ENCODE data around the gene CDK5.
"Not testable (repeated sequence)": the region's sequence is repeated elsewhere in the genome, so short reads cannot be mapped to it uniquely, and the experiment has no call there.

CDK5 gene

GRCh38 chr7:151057989-151058780 lies 488 bp upstream of the CDK5 start:
- DNase-seq (ENCODE audit: low spot score), result peak; percentile 100

DNA sequence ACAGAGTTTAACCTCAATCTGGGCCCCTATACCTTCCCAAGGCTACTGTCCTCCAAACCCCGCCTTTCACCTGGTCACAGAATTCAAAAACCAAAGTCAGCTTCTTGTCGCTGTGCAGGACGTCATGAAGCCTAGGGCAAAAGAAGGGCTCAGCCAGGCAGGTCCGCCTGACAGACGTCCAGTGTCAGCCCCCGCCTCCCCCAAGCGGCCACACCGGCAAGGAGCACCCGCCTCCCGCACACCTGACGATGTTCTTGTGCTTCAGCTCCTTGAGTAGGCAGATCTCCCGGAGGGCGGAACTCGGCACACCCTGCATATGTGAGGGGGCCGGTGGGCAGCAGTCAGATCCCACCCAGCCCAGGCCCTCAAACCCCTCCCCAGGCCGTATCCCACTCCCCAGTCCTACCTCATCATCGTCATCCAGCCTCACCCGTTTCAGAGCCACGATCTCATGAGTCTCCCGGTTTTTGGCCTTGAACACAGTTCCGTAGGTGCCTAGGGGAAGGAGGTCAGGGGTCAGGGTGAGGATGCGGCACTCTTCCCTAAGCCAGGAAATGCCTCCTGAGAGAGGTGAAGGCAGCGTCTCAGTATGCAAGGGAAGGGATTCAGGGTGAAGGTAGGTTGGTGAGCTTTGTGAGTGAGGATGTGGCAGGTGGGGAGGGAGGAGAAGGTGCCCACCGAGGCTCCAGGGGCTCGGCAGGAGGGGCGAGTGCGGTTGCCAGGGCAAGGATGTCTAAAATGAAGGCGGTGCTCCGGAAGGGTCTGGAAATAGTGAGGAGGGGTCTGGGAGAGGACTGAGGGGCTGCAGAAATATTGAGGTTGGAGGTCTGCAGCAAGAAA lies 811 bp downstream of the CDK5 start:
- no peak for DNase-seq (ENCODE audit: low spot score)

- no peak for DNase-seq (ENCODE audit: low spot score)
These were observed 1.4 kb downstream of the CDK5 start for GRCh38 chr7:151056283-151056665.

DNA sequence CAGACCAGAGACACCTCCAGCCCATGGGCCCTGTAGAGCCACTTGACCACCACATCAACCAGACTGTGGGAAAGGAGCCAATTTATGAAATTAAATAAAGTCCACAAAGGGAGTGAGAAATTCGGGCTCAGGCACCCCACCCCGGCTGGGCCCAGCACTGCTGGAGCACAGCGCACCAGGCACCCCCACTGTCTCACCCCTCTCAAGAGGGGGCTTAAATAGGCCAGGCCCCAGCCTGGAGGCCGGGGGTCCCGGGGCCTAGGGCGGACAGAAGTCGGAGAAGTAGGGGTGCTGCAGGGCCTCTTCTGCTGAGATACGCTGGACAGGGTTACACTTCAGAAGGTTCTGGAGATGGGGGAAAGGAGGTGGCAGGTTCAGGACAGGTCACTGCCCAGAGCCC lies 3.9 kb downstream of the CDK5 start:
- no peak for DNase-seq (ENCODE audit: low spot score)

GRCh38 chr7:151053096-151053495 lies 4.6 kb downstream of the CDK5 start:
- no peak for DNase-seq (ENCODE audit: low spot score)

GRCh38 chr7:151051108-151051507 lies 6.6 kb downstream of the CDK5 start:
- no peak for DNase-seq (ENCODE audit: low spot score)

DNA sequence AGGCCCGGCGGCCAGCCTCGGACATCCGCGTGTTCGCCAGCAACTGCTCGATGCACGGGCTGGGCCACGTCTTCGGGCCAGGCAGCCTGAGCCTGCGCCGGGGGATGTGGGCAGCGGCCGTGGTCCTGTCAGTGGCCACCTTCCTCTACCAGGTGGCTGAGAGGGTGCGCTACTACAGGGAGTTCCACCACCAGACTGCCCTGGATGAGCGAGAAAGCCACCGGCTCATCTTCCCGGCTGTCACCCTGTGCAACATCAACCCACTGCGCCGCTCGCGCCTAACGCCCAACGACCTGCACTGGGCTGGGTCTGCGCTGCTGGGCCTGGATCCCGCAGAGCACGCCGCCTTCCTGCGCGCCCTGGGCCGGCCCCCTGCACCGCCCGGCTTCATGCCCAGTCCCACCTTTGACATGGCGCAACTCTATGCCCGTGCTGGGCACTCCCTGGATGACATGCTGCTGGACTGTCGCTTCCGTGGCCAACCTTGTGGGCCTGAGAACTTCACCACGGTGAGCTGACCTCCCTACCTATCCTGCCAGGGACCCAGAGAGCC lies 8.7 kb downstream of the CDK5 start:
- DNase-seq (ENCODE audit: low spot score), result peak; percentile 54

GRCh38 chr7:151047976-151048815 lies 9.5 kb downstream of the CDK5 start, which contains the start of gene ASIC3:
Gene ASIC3 (plus strand): TSS chr7:151048531. CDS start chr7:151048886, 355 bp downstream.
- DNase-seq (ENCODE audit: low spot score), result no peak

DNA sequence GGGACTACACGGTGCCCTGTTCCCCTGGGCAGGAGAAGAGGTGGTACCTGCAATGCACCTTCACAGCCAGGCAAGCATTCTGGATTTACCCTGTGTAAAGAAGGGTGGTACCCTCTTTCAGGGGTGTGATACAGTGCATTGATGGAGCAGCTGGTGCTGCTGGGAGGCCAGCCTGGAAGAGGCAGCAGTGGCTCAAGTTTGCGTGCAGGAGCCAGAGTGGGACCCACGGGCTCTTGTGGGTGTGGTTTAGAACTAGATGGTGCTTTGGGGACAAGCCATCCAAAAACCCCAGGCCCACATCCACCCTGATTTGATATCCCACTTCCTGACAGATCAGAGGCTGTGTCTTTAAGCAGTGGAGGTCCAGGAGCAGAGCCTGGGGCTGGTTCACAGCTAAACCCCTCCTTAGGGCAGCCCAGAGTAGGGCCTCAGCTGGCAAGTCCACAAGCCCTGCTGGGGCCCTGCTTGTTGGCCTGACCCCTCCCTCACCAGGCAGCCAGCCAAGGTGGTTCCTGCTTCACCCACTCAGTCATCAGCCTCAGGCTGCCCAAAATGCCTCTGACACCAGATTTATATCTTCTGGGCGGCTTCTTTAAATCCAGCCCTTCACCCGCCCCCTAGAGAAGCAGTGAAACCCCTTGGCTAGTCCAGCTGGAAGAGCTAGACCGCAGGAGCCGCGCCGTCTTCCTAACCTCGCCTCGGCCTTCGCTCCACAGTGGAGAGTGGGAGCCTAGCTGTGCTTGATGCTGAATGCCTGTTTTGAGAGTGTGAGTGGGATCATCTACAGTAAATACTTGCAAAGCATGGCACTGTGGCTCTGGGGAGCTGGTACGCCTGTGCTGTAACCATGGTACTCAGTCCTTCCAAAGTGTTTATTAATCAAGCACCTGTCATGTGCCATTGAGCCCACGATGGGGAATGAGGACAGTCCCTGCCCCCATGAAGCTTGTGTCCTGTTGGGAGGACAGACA lies 10.8 kb downstream of the CDK5 start:
- DNase-seq (ENCODE audit: low spot score), result no peak

DNA sequence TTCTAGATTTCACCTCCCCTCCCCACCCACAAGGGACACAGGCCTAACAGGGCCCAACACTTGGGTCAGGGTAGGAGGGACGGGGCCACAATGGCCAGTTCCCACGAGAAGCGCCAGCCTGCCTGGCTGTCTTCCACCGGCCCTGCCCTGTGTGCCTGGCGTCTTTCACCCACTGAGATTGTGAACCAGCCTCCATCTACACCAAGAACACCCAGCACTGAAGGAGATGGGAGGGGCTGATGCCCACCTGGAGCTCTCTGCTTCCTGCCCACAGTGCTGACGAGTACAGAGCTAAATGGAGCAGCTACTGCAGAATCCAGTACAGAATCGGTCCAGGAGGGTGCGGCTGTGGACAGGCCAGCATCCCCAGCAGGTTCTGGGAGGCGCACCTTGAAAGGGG lies 11.7 kb downstream of the CDK5 start:
- no peak for DNase-seq (ENCODE audit: low spot score)

DNA sequence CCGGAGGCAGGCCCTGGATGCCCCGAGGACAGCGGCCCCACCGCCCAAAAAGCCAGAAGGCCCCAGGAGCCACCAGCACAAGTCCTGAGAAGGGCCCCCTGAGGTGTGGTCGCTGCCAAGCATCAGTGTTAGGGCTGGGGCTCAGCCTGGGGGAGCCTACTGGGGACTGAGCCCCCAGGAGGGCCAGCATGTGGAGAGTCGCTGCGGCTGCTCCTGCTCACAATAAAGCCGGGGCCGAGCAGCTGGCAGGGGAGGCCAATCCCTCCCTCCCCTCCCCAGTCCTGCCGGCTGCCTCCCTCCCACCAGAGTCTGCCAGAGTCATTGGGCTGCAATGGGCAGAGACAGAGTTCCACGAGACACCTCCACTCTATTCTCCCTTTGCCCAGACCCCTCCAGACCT lies 12.4 kb downstream of the CDK5 start:
- no peak for DNase-seq (ENCODE audit: low spot score)

GRCh38 chr7:151043959-151044358 lies 13.7 kb downstream of the CDK5 start:
- DNase-seq (ENCODE audit: low spot score), result no peak

DNA sequence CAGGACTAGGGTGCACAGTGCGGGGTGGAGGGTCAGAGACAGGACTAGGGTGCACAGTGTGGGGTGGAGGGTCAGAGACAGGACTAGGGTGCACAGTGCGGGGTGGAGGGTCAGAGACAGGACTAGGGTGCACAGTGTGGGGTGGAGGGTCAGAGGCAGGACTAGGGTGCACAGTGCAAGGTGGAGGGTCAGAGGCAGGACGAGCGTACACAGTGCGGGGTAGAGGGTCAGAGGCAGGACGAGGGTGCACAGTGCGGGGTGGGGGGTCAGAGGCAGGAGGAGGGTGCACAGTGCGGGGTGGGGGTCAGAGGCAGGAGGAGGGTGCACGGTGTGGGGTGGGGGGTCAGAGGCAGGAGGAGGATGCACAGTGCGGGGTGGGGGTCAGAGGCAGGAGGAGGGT lies 14.2 kb downstream of the CDK5 start:
- DNase-seq (ENCODE audit: low spot score), result not testable (repeated sequence)

DNA sequence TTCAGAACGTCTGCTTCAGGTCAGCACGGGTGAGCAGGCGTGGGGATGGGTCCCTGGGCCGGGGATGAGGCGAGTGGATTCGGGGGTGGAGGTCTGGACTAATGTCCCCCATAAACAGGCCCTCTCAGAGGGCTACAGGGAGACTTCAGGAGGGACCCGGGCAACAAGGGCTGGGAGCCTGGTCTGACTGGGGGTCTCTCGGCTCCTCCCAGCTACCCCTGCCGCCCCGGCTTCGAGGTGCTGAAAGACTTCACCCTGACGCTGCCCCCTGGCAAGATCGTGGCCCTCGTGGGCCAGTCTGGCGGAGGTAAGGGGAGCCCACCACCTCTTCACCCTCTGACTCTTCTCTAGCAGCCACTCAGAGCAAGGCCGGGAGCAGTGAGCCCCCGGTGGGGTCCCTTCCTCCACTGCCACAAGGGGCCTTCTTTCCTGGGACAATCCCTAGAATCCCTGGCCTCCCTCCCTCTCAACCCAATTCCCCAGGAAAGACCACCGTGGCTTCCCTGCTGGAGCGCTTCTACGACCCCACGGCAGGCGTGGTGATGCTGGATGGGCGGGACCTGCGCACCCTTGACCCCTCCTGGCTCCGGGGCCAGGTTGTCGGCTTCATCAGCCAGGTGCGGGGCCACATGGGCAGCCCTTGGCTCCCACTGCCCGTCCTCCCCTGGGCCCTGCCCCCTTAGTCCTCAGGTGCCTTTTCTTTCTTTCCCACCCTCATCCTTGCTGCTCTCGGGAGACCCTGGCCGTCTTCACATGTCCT lies 16.9 kb downstream of the CDK5 start:
- DNase-seq (ENCODE audit: low spot score), result no peak

- peak; percentile 47 for DNase-seq (ENCODE audit: low spot score)
These were observed 17.7 kb downstream of the CDK5 start for GRCh38 chr7:151039850-151040548.

- peak; percentile 45 for DNase-seq (ENCODE audit: low spot score)
These were observed 18.5 kb downstream of the CDK5 start for GRCh38 chr7:151038951-151039849.

- DNase-seq (ENCODE audit: low spot score), result no peak
These were observed 21.8 kb downstream of the CDK5 start for GRCh38 chr7:151035902-151036301.

Measured in SK-N-DZ (cell line).